Measurements from ENCODE around the gene OTOG. TPM values are rescaled to one million over a fixed set of nuclear protein-coding genes. Genes with fewer than 3 reads are reported as not detected.

Gene OTOG
- total RNA-seq, 1 experiment from 2014 or later, result not detected

DNA sequence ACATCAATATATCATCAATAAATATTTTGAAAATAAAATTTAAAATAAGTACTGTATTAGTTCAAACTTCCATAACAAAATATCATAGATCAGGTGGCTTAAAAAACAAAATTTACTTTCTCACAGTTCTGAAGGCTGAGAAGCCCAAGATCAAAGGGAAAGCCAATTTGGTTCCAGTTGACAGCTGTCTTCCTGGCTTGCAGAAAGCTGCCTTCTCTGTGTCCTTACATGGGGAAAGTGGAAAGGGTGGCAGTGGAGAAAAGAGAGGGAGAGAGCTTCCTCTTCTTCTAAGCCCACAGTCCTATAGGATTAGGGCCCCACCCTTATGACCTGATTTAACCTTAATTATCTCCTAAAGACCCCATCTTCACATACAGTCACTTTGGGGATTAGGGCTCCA, 121.1 kb downstream of the OTOG start:
- Histone ChIP-seq H3K36me3 (ENCODE audit: low read depth, low read length) (no peaks in the 10 kb centered on the region), H3K27me3 (ENCODE audit: low read length) (peaks cover 47% of the 10 kb centered on the region), H3K9me3 (ENCODE audit: low read length) (no peaks in the 10 kb centered on the region), H2AFZ (ENCODE audit: low read length) (no peak overlapping the region), H3F3A (ENCODE audit: low read length, unreplicated experiment) (no peaks in the 10 kb centered on the region), H3K4me2 (ENCODE audit: low read length) (no peak overlapping the region), H3K79me2 (ENCODE audit: low read length) (no peaks in the 10 kb centered on the region), H3K27ac (ENCODE audit: low read length) (no peak overlapping the region), H4K20me1 (ENCODE audit: low read length) (no peaks in the 10 kb centered on the region), H3K4me3 (ENCODE audit: low read length) (no peak overlapping the region), H3K9ac (ENCODE audit: low read length) (no peak overlapping the region), H3K4me1 (ENCODE audit: insufficient read depth, low read length) (no peaks in the 10 kb centered on the region), H3K9me2 (replicated peaks; ENCODE audit: low read length) (no peaks in the 10 kb centered on the region)
- ChIA-PET POLR2A (ENCODE audit: unreplicated experiment) (no interaction called here), CTCF (interaction anchor here (0.7 kb wide), 1 partner anchor 13 kb away, joined by 3 read pairs; no protein-coding TSS in a partner anchor)
- DNase-seq (no peak), ATAC-seq (no peak)
- intact Hi-C loops (cut with micrococcal nuclease), result no loop called here
- TF ChIP-seq EZH2 (IDR thresholded peaks at IDR 0.05; ENCODE audit: low read length, unreplicated experiment) (no peak), EZH2phosphoT487 (IDR thresholded peaks at IDR 0.05; ENCODE audit: borderline replicate concordance, low read length) (no peak)
- TF ChIP-seq, protein P1, sequence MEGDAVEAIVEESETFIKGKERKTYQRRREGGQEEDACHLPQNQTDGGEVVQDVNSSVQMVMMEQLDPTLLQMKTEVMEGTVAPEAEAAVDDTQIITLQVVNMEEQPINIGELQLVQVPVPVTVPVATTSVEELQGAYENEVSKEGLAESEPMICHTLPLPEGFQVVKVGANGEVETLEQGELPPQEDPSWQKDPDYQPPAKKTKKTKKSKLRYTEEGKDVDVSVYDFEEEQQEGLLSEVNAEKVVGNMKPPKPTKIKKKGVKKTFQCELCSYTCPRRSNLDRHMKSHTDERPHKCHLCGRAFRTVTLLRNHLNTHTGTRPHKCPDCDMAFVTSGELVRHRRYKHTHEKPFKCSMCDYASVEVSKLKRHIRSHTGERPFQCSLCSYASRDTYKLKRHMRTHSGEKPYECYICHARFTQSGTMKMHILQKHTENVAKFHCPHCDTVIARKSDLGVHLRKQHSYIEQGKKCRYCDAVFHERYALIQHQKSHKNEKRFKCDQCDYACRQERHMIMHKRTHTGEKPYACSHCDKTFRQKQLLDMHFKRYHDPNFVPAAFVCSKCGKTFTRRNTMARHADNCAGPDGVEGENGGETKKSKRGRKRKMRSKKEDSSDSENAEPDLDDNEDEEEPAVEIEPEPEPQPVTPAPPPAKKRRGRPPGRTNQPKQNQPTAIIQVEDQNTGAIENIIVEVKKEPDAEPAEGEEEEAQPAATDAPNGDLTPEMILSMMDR (conservative IDR thresholded peaks at IDR 0.05; ENCODE audit: low read depth, low read length), result no peak
- no TSS peak for BruUV-seq (replicated peaks)

- Histone ChIP-seq H3K9ac (ENCODE audit: low read length) (no peak overlapping the region), H3K4me3 (ENCODE audit: low read length) (no peak overlapping the region), H3K27ac (ENCODE audit: low read length) (no peak overlapping the region), H3K36me3 (ENCODE audit: low read depth, low read length) (no peaks in the 10 kb centered on the region), H3K4me1 (ENCODE audit: insufficient read depth, low read length) (peaks cover 14% of the 10 kb centered on the region), H3K9me3 (ENCODE audit: low read length) (no peaks in the 10 kb centered on the region), H3F3A (ENCODE audit: low read length, unreplicated experiment) (no peaks in the 10 kb centered on the region), H2AFZ (ENCODE audit: low read length) (no peak overlapping the region), H3K27me3 (ENCODE audit: low read length) (peaks cover 44% of the 10 kb centered on the region), H3K9me2 (replicated peaks; ENCODE audit: low read length) (no peaks in the 10 kb centered on the region), H3K4me2 (ENCODE audit: low read length) (no peak overlapping the region), H4K20me1 (ENCODE audit: low read length) (no peaks in the 10 kb centered on the region), H3K79me2 (ENCODE audit: low read length) (no peaks in the 10 kb centered on the region)
- no peak for TF ChIP-seq EZH2 (IDR thresholded peaks at IDR 0.05; ENCODE audit: low read length, unreplicated experiment)
- TF ChIP-seq, protein P1 (conservative IDR thresholded peaks at IDR 0.05; ENCODE audit: low read depth, low read length), result no peak
- TF ChIP-seq EZH2phosphoT487 (IDR thresholded peaks at IDR 0.05; ENCODE audit: borderline replicate concordance, low read length), result no peak
- ChIA-PET CTCF (no interaction called here), POLR2A (ENCODE audit: unreplicated experiment) (no interaction called here)
- BruUV-seq (replicated peaks), result no TSS peak
- intact Hi-C loops (cut with micrococcal nuclease), result no loop called here
- no peak for DNase-seq
- ATAC-seq, result no peak
Measured at GRCh38 chr11:17672469-17672868, 125.4 kb downstream of the OTOG start.

GRCh38 chr11:17673951-17674350, 126.9 kb downstream of the OTOG start:
- peaks cover 14% of the 10 kb centered on the region for H3K4me1 ChIP-seq (ENCODE audit: insufficient read depth, low read length)
- H3K79me2 ChIP-seq (ENCODE audit: low read length), result no peaks in the 10 kb centered on the region
- ATAC-seq (peak; percentile 88), DNase-seq (peak; percentile 73)
- CTCF ChIA-PET, result no interaction called here
- H3K27me3 ChIP-seq (ENCODE audit: low read length), result peaks cover 32% of the 10 kb centered on the region
- intact Hi-C loops (cut with micrococcal nuclease), result no loop called here
- H4K20me1 ChIP-seq (ENCODE audit: low read length), result no peaks in the 10 kb centered on the region
- H3K9me2 ChIP-seq (replicated peaks; ENCODE audit: low read length), result no peaks in the 10 kb centered on the region
- H2AFZ ChIP-seq (ENCODE audit: low read length), result no peak overlapping the region
- no peaks in the 10 kb centered on the region for H3K36me3 ChIP-seq (ENCODE audit: low read depth, low read length)
- H3K9ac ChIP-seq (ENCODE audit: low read length), result no peak overlapping the region
- no TSS peak for BruUV-seq (replicated peaks)
- H3K4me3 ChIP-seq (ENCODE audit: low read length), result no peak overlapping the region
- TF ChIP-seq EZH2phosphoT487 (IDR thresholded peaks at IDR 0.05; ENCODE audit: borderline replicate concordance, low read length), result no peak
- TF ChIP-seq EZH2 (IDR thresholded peaks at IDR 0.05; ENCODE audit: low read length, unreplicated experiment), result no peak
- TF ChIP-seq, protein P1 (conservative IDR thresholded peaks at IDR 0.05; ENCODE audit: low read depth, low read length), result no peak
- peak overlapping the region; percentile 39; the same call in 1 of the 2 replicates for H3K4me2 ChIP-seq (ENCODE audit: low read length)
- no peak overlapping the region for H3K27ac ChIP-seq (ENCODE audit: low read length)
- POLR2A ChIA-PET (ENCODE audit: unreplicated experiment), result no interaction called here
- no peaks in the 10 kb centered on the region for H3K9me3 ChIP-seq (ENCODE audit: low read length)
- H3F3A ChIP-seq (ENCODE audit: low read length, unreplicated experiment), result no peaks in the 10 kb centered on the region
